ENCODE measurements around the gene FAF1. TPM values are rescaled to one million over a fixed set of nuclear protein-coding genes. Genes with fewer than 3 reads are reported as not detected.
A peak's percentile ranks its signal among the peaks of the same experiment; 100 is the strongest.

Gene FAF1
- total RNA-seq, 2 donors from 2014 or later = 60.3 to 66.7 TPM

DNA sequence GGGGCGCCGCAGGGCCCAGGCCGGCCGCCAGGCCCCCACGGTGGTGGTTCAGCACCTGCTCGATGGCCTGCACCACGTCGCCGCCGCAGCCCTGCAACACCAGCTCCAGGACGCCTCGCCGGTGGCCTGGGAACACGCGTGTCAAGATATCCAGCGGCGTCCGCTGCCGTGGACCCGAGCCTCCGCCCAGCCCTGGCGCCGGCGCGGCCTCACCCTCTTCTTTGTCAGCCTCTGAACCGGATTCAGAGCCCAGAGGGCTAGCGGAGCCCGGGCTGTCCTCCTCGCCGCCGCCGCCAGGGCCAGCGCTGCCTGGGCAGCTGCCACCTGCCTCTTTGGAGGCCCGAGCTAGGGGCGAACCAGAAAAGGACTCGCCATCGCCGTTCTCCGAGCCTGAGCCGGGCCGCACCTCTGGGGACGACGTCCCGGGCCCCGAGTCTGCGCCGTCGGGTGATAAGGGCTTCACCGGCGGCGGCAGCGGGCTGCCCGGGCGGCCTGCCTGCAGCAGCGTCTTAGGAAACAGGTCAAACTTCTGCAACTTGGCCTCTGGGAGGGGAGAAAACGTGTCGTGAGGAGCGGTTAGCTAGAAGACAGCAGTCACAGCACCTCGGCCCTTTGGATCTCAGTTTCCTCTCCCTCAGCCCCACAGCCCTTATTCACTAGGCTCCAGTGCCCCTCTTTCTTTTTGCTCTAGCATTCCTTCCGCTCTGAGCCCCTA lies 540.7 kb downstream of the FAF1 start:
- DNase-seq = no peak
- Histone ChIP-seq H3K9me3 (no peaks in the 10 kb centered on the region), H3K4me3 (no peak overlapping the region), H3K27ac (no peak overlapping the region), H3K36me3 (no peaks in the 10 kb centered on the region), H3K27me3 (peaks cover 96% of the 10 kb centered on the region), H3K9ac (ENCODE audit: low read depth in 2 of 2, low read length in 2 of 2) (no peak overlapping the region), H3K4me1 (peaks cover 8% of the 10 kb centered on the region)
- no peak for TF ChIP-seq CTCF (IDR thresholded peaks at IDR 0.05)
- intact Hi-C loops (cut with DNase I) = no loop called here

GRCh38 chr1:50418600-50419109 lies 541.4 kb downstream of the FAF1 start:
- no peak for TF ChIP-seq CTCF (IDR thresholded peaks at IDR 0.05)
- no peaks in the 10 kb centered on the region for H3K36me3 ChIP-seq
- intact Hi-C loops (cut with DNase I) = no loop called here
- peak overlapping the region; percentile 10 for H3K4me3 ChIP-seq
- H3K27me3 ChIP-seq = peaks cover 89% of the 10 kb centered on the region
- H3K4me1 ChIP-seq = peaks cover 8% of the 10 kb centered on the region
- no peaks in the 10 kb centered on the region for H3K9me3 ChIP-seq
- no peak overlapping the region for H3K9ac ChIP-seq (ENCODE audit: low read depth in 2 of 2, low read length in 2 of 2)
- no peak for DNase-seq
- H3K27ac ChIP-seq = no peak overlapping the region

- peaks cover 4% of the 10 kb centered on the region for H3K4me1 ChIP-seq
Measured at GRCh38 chr1:50417946-50418599, 542.0 kb downstream of the FAF1 start.

DNA sequence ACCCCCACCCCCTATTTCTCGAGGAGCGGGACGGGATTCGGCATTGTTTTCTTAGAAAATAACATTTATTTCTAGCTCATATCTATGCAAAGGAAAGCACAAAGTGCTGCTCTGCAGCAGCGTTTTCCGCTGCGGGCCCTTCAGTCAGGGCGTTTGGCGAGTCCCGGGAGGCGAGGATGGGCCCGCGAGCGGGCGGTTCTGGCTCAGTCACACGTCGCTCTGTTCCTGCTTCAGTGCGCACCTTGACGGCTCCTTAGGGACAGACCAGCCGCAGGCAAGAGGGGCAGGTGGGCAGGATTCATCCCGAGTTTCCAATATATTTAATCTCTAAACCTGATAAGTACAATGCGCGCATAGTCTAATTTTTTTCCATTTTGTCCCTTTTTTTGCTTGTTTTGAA lies 542.6 kb downstream of the FAF1 start:
- intact Hi-C loops (cut with DNase I) = no loop called here
- no peak overlapping the region for H3K4me3 ChIP-seq
- DNase-seq = no peak
- H3K9me3 ChIP-seq = no peaks in the 10 kb centered on the region
- no peak overlapping the region for H3K9ac ChIP-seq (ENCODE audit: low read depth in 2 of 2, low read length in 2 of 2)
- peaks cover 82% of the 10 kb centered on the region for H3K27me3 ChIP-seq
- no peaks in the 10 kb centered on the region for H3K36me3 ChIP-seq
- no peak for TF ChIP-seq CTCF (IDR thresholded peaks at IDR 0.05)
- no peak overlapping the region for H3K27ac ChIP-seq
- H3K4me1 ChIP-seq = no peaks in the 10 kb centered on the region

More at GRCh38 chr1:50417946-50418599, 542.0 kb downstream of the FAF1 start:
- Histone ChIP-seq H3K9me3 (no peaks in the 10 kb centered on the region), H3K9ac (ENCODE audit: low read depth in 2 of 2, low read length in 2 of 2) (no peak overlapping the region), H3K4me3 (peak overlapping the region; percentile 10), H3K27ac (no peak overlapping the region), H3K36me3 (no peaks in the 10 kb centered on the region), H3K27me3 (peaks cover 85% of the 10 kb centered on the region)
- no peak for TF ChIP-seq CTCF (IDR thresholded peaks at IDR 0.05)
- DNase-seq = no peak
- intact Hi-C loops (cut with DNase I) = no loop called here

GRCh38 chr1:50416553-50417453 lies 543.3 kb downstream of the FAF1 start:
- Histone ChIP-seq H3K9me3 (no peaks in the 10 kb centered on the region), H3K9ac (ENCODE audit: low read depth in 2 of 2, low read length in 2 of 2) (no peak overlapping the region), H3K4me3 (no peak overlapping the region), H3K4me1 (no peaks in the 10 kb centered on the region), H3K36me3 (no peaks in the 10 kb centered on the region), H3K27me3 (peaks cover 75% of the 10 kb centered on the region), H3K27ac (no peak overlapping the region)
- intact Hi-C loops (cut with DNase I) = no loop called here
- DNase-seq = no peak
- TF ChIP-seq CTCF (IDR thresholded peaks at IDR 0.05) = no peak
